ENCODE measurements around the gene SLC22A13. TPM values are rescaled to one million over a fixed set of nuclear protein-coding genes. Genes with fewer than 3 reads are reported as not detected.

SLC22A13 gene
- total and polyA plus RNA-seq, 9 of the 15 experiments (the other 6 are each of a cell fraction or from before 2014, with no cell fraction given): 0.09 to 0.49 (median 0.17) TPM; not detected in 3

DNA sequence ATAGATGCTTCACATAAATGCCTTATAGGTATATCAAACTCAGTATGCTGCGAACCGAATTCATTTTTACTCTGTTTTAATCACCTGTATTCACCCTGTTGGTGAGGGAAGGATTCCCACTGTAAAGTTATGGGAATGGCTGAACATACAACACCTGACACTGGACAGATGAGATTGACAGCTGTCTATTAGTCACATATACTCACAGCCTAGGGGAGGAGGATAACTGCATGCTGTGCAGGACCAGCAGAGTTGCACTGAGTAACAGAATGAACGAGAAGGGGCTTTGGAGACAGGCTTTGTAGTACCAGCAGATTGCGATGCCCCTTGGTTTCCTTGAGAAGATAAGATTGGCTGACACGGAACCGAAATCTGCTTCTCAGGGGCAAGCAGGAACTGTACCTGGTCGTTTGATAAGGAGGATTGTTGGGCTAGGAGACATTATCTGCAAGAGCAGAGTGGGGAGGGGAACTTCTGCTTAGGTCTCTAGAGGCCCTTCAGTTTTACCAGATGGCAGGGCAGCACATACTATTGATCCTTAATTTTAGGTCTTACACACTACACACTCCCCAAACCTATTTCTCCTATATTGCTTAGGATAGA is 43.5 kb upstream of the SLC22A13 start (continued):
- TF ChIP-seq POLR2AphosphoS2 (IDR thresholded peaks at IDR 0.05; ENCODE audit: low read length) (no peak), ZNF146 (CRISPR knock-in tag; IDR thresholded peaks at IDR 0.05; ENCODE audit: unreplicated experiment) (no peak), NFIC (IDR thresholded peaks at IDR 0.05) (peak; percentile 58; the same call in 1 of the 2 replicates), HDAC3 (IDR thresholded peaks at IDR 0.05; ENCODE audit: borderline replicate concordance, partially characterized antibody) (no peak), NCOA6 (IDR thresholded peaks at IDR 0.05) (no peak), SREBF2 (CRISPR knock-in tag; IDR thresholded peaks at IDR 0.05) (no peak), ELF1 (tag; IDR thresholded peaks at IDR 0.05) (no peak), MAFG (tag; conservative IDR thresholded peaks at IDR 0.05) (no peak), ZNF717 (CRISPR knock-in tag; IDR thresholded peaks at IDR 0.05) (no peak), ZNF583 (CRISPR knock-in tag; IDR thresholded peaks at IDR 0.05) (no peak), SUPT5H (IDR thresholded peaks at IDR 0.05) (no peak), HNRNPUL1 (IDR thresholded peaks at IDR 0.05; ENCODE audit: low read length) (no peak), PTRF (tag; IDR thresholded peaks at IDR 0.05) (no peak), BRD4 (IDR thresholded peaks at IDR 0.05) (no peak), LCOR (CRISPR knock-in tag; IDR thresholded peaks at IDR 0.05) (peak; percentile 27; the same call in 1 of the 2 replicates), ZNF780A (CRISPR knock-in tag; IDR thresholded peaks at IDR 0.05) (no peak), HCFC1 (IDR thresholded peaks at IDR 0.05; ENCODE audit: low read depth, low read length) (no peak), DPF2 (IDR thresholded peaks at IDR 0.05) (peak; percentile 82), FOXK2 (conservative IDR thresholded peaks at IDR 0.05 in 1 of 2, IDR thresholded peaks at IDR 0.05 in 1 of 2; ENCODE audit: low read depth in 2 of 2) (no peak), BACH1 (tag; IDR thresholded peaks at IDR 0.05) (no peak), RBM17 (IDR thresholded peaks at IDR 0.05; ENCODE audit: borderline replicate concordance, low read depth, low read length) (no peak), TEAD2 (tag; IDR thresholded peaks at IDR 0.05) (no peak), NFIX (CRISPR knock-in tag; IDR thresholded peaks at IDR 0.05; ENCODE audit: low read depth) (no peak)
- TF ChIP-seq, protein P1, sequence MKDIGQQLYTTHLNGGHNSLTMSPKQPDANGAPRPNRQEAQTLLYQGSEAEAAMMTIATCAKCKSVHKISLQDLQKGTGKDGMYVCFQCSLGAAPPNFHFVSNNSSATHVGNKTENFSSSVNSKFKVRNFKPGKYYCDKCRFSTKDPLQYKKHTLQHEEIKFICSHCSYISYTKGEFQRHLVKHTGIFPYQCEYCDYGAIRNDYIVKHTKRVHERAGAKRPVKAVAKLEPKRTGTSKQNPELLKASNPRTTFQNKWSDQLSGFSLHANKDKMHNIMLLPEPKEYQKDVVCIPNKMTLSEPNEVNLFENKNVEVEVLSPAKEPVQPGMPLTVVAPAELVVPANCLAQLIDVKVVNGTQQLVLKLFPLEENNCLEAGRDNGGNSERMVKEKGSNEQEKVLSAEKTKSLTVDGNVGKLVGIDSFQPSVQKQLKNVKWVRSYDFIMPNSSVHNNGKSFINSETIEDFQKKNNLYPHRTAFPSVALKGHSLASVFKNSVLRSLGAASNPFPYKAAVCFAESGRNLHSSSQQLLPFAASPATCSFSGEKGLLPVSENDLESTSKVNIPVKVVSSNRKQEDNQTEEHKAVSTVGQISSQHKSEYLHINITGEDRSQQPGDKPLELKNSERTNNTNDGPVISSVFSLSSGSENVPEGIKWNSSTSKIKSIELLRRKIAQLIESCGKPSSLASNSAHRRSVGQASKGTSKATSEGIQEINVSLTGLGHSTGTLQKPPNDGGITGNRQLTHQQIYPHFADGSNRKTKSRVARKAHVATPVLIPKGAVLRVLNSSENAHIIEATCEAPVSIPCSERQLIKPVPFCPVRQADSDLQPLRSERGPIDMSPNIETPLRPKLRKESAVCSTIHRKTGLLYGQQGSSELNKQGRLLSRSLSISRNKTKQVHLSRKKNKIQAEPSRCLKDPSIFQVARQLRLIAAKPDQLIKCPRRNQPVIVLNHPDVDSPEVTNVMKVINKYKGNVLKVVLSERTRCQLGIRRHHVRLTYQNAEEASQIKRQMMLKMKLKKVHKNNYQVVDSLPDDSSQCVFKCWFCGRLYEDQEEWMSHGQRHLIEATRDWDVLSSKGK (CRISPR knock-in tag; IDR thresholded peaks at IDR 0.05): no peak
- TF ChIP-seq, protein P2, sequence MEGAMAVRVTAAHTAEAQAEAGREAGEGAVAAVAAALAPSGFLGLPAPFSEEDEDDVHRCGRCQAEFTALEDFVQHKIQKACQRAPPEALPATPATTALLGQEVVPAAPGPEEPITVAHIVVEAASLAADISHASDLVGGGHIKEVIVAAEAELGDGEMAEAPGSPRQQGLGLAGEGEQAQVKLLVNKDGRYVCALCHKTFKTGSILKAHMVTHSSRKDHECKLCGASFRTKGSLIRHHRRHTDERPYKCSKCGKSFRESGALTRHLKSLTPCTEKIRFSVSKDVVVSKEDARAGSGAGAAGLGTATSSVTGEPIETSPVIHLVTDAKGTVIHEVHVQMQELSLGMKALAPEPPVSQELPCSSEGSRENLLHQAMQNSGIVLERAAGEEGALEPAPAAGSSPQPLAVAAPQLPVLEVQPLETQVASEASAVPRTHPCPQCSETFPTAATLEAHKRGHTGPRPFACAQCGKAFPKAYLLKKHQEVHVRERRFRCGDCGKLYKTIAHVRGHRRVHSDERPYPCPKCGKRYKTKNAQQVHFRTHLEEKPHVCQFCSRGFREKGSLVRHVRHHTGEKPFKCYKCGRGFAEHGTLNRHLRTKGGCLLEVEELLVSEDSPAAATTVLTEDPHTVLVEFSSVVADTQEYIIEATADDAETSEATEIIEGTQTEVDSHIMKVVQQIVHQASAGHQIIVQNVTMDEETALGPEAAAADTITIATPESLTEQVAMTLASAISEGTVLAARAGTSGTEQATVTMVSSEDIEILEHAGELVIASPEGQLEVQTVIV (CRISPR knock-in tag; IDR thresholded peaks at IDR 0.05; ENCODE audit: borderline replicate concordance): no peak
- TF ChIP-seq, protein P3, sequence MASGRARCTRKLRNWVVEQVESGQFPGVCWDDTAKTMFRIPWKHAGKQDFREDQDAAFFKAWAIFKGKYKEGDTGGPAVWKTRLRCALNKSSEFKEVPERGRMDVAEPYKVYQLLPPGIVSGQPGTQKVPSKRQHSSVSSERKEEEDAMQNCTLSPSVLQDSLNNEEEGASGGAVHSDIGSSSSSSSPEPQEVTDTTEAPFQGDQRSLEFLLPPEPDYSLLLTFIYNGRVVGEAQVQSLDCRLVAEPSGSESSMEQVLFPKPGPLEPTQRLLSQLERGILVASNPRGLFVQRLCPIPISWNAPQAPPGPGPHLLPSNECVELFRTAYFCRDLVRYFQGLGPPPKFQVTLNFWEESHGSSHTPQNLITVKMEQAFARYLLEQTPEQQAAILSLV (tag; IDR thresholded peaks at IDR 0.05): no peak

Data from K562 (cell line).